NCI-H748 (cell line): ENCODE data around the gene CEMP1.
A peak's percentile ranks its signal among the peaks of the same experiment; 100 is the strongest.
"Not testable (repeated sequence)": the region's sequence is repeated elsewhere in the genome, so short reads cannot be mapped to it uniquely, and the experiment has no call there.

Experiments
- DNase-seq: peaks from one replicate; lab custom pipeline; 2025; ENCODE audit not compliant: unreplicated experiment; lab: John Stamatoyannopoulos, UW

The CEMP1 gene

GRCh38 chr16:2537451-2538379 lies 6.5 kb upstream of the CEMP1 start, which contains the start of gene PDPK1:
TSS of gene PDPK1 (plus strand) at chr16:2538021. CDS start at chr16:2538113, 92 bp downstream.
- DNase-seq: peak; percentile 92

- no peak for DNase-seq
Observed at GRCh38 chr16:2535625-2536013, 4.4 kb upstream of the CEMP1 start.

- not testable (repeated sequence) for DNase-seq
Observed at GRCh38 chr16:2534335-2534734, 3.1 kb upstream of the CEMP1 start.

- DNase-seq: no peak
Observed at GRCh38 chr16:2533912-2534311, 2.7 kb upstream of the CEMP1 start.

GRCh38 chr16:2533142-2533755 lies 2.0 kb upstream of the CEMP1 start:
- DNase-seq: not testable (repeated sequence)

GRCh38 chr16:2532494-2533141 lies 1.4 kb upstream of the CEMP1 start:
- DNase-seq: peak; percentile 50

- DNase-seq: peak; percentile 94
Observed at GRCh38 chr16:2531696-2532493, 687 bp upstream of the CEMP1 start.

- no peak for DNase-seq
Observed at GRCh38 chr16:2530629-2531318, 434 bp downstream of the CEMP1 start.

- no peak for DNase-seq
Observed at GRCh38 chr16:2529961-2530628, 1.1 kb downstream of the CEMP1 start.

GRCh38 chr16:2529061-2529931 lies 1.9 kb downstream of the CEMP1 start:
- no peak for DNase-seq

- DNase-seq: no peak
Observed at GRCh38 chr16:2528161-2529060, 2.8 kb downstream of the CEMP1 start.

- DNase-seq: no peak
Observed at GRCh38 chr16:2527784-2528100, 3.5 kb downstream of the CEMP1 start.

- no peak for DNase-seq
Observed at GRCh38 chr16:2527071-2527783, 4.0 kb downstream of the CEMP1 start.

- DNase-seq: no peak
Observed at GRCh38 chr16:2526135-2526534, 5.1 kb downstream of the CEMP1 start.

- no peak for DNase-seq
Observed at GRCh38 chr16:2524339-2524938, 6.8 kb downstream of the CEMP1 start.

GRCh38 chr16:2523801-2524231 lies 7.4 kb downstream of the CEMP1 start:
- no peak for DNase-seq
